ENCODE results near the gene IL1F10. TPM values are rescaled to one million over a fixed set of nuclear protein-coding genes. Genes with fewer than 3 reads are reported as not detected.

The IL1F10 gene
- total and polyA plus RNA-seq, 2 donors (not counting 3 experiments of a cell fraction or from before 2014, with no cell fraction given), result not detected

- Histone ChIP-seq H3K4me1 (ENCODE audit: control insufficient read depth, extremely low read depth, insufficient read depth, low read length) (no peaks in the 10 kb centered on the region), H3K36me3 (ENCODE audit: control insufficient read depth in 2 of 2, extremely low read depth in 1 of 2, insufficient read depth in 2 of 2, low read length in 2 of 2) (no peaks in the 10 kb centered on the region), H3K9ac (replicated peaks; ENCODE audit: extremely low read depth, insufficient read depth, low read length) (no peak overlapping the region), H3K9me1 (replicated peaks; ENCODE audit: control insufficient read depth, extremely low read depth, insufficient read depth, low read length) (no peaks in the 10 kb centered on the region), H3K4me3 (replicated peaks in 1 of 3; ENCODE audit: insufficient read depth in 1 of 3, low read depth in 1 of 3, low read length in 3 of 3) (no peak overlapping the region), H3K4me2 (ENCODE audit: insufficient read depth, low read length) (no peak overlapping the region), H2AFZ (ENCODE audit: low read depth, low read length) (no peak overlapping the region), H3K79me2 (ENCODE audit: control insufficient read depth, insufficient read depth, low read length) (no peaks in the 10 kb centered on the region), H3K27me3 (ENCODE audit: control insufficient read depth in 2 of 2, insufficient read depth in 2 of 2, low read length in 2 of 2) (no peaks in the 10 kb centered on the region), H3K27ac (ENCODE audit: insufficient read depth, low read depth, low read length) (no peak overlapping the region), H3K9me3 (replicated peaks; ENCODE audit: control insufficient read depth, insufficient read depth, low read length) (no peaks in the 10 kb centered on the region), H4K20me1 (replicated peaks; ENCODE audit: control insufficient read depth, extremely low read depth, insufficient read depth, low read length) (no peaks in the 10 kb centered on the region)
- intact Hi-C loops (cut with micrococcal nuclease) (no loop called here), dilution Hi-C loops (cut with MboI; ENCODE audit: extremely low pct_ligation_motif_present, low sequenced_read_pairs) (no loop called here)
- TF ChIP-seq POLR2AphosphoS5 (IDR thresholded peaks at IDR 0.05; ENCODE audit: insufficient read depth, low read depth, low read length) (no peak), MAX (IDR thresholded peaks at IDR 0.05; ENCODE audit: insufficient read depth, insufficient read length) (no peak), JUN (IDR thresholded peaks at IDR 0.05; ENCODE audit: borderline replicate concordance, insufficient read depth, insufficient read length, low read depth) (no peak), EZH2 (IDR thresholded peaks at IDR 0.05; ENCODE audit: borderline replicate concordance, low read depth, low read length, severe bottlenecking) (no peak), CTCF (IDR thresholded peaks at IDR 0.05; ENCODE audit: extremely low read depth in 1 of 2, insufficient read depth in 1 of 2, low read depth in 1 of 2, low read length in 2 of 2) (no peak), FOS (IDR thresholded peaks at IDR 0.05; ENCODE audit: borderline replicate concordance, insufficient read depth, low read length) (no peak), POLR2A (IDR thresholded peaks at IDR 0.05; ENCODE audit: low read depth, low read length) (no peak), MYC (IDR thresholded peaks at IDR 0.05; ENCODE audit: low read depth, low read length) (no peak), GATA2 (IDR thresholded peaks at IDR 0.05; ENCODE audit: insufficient read depth, insufficient read length, low read depth, low read length) (no peak)
- DNase-seq (ENCODE audit: low read depth, low spot score) (no peak), FAIRE-seq (no peak)
- no TSS peak for BruUV-seq (replicated peaks)
- POLR2A ChIA-PET, result no interaction called here
- CTCF ChIA-PET, result no interaction called here
Observed at GRCh38 chr2:113112871-113113270, 45.1 kb downstream of the IL1F10 start.

Measured in endothelial cell of umbilical vein (primary cell).